ENCODE results near the gene AKAIN1.

- TF ChIP-seq POLR2AphosphoS5 (IDR thresholded peaks at IDR 0.05) (no peak), CTCF (IDR thresholded peaks at IDR 0.05) (no peak)
Observed at GRCh38 chr18:5137261-5137660, 59.8 kb downstream of the AKAIN1 start.

All from gastroesophageal sphincter (tissue), 3 donors.